Neural progenitor cell (in vitro differentiated cells): Measurements from ENCODE around the gene SNRNP35. TPM values are rescaled to one million over a fixed set of nuclear protein-coding genes. Genes with fewer than 3 reads are reported as not detected.
"Not testable (repeated sequence)": the region's sequence is repeated elsewhere in the genome, so short reads cannot be mapped to it uniquely, and the experiment has no call there.

Experiments used
- DNase-seq: peaks from one replicate; pipeline ENCODE4 v3.0.0-alpha.2; 2016; ENCODE audit warnings: low spot score
- H2AFZ ChIP-seq: fragments of 200-600 bp; sonication (generic); replicated peaks from 2 replicates; pipeline ENCODE4 v1.6.1; 2016; ENCODE audit warnings: antibody characterized with exemption
- H3F3A ChIP-seq: fragments of 200-600 bp; sonication (generic); 2 replicates; pipeline ENCODE4 v1.6.1; 2016; ENCODE audit warnings: antibody characterized with exemption, low read depth
- H3K27ac ChIP-seq: fragments of 200-600 bp; sonication (generic); 2 replicates; pipeline ENCODE4 v1.5.1; 2016; ENCODE audit warnings: mild to moderate bottlenecking
- H3K27me3 ChIP-seq: fragments of 200-600 bp; sonication (generic); 2 replicates; pipeline ENCODE4 v1.6.1; 2016; ENCODE audit warnings: mild to moderate bottlenecking, moderate library complexity
- H3K36me3 ChIP-seq: fragments of 200-600 bp; sonication (generic); 2 replicates; pipeline ENCODE4 v1.5.1; 2016
- H3K4me1 ChIP-seq: fragments of 200-600 bp; sonication (generic); 2 replicates; pipeline ENCODE4 v1.6.1; 2016; ENCODE audit warnings: mixed run types
- H3K4me2 ChIP-seq: fragments of 200-600 bp; sonication (generic); 2 replicates; pipeline ENCODE4 v1.6.1; 2016
- H3K4me3 ChIP-seq: fragments of 200-600 bp; sonication (generic); 2 replicates; pipeline ENCODE4 v1.5.1; 2016
- H3K79me2 ChIP-seq: fragments of 200-600 bp; sonication (generic); 2 replicates; pipeline ENCODE4 v1.6.1; 2016; ENCODE audit warnings: low read depth
- H3K9ac ChIP-seq: fragments of 200-600 bp; sonication (generic); 2 replicates; pipeline ENCODE4 v1.6.1; 2016
- H3K9me3 ChIP-seq: fragments of 200-600 bp; sonication (generic); 2 replicates; pipeline ENCODE4 v1.5.1; 2016; ENCODE audit warnings: low read depth
- H4K20me1 ChIP-seq: fragments of 200-600 bp; sonication (generic); 2 replicates; pipeline ENCODE4 v1.6.1; 2016; ENCODE audit warnings: low read depth
- H3K27ac Mint-ChIP-seq: 3 replicates; pipeline ENCODE4 v1.8.0; 2021; ENCODE audit warnings: mixed read lengths
- H3K27me3 Mint-ChIP-seq: 2 replicates; pipeline ENCODE4 v1.8.0; 2022; ENCODE audit warnings: low read depth, mild to moderate bottlenecking, inconsistent platforms, moderate library complexity, mixed read lengths; ENCODE audit not compliant: insufficient read depth
- H3K36me3 Mint-ChIP-seq: 3 replicates; pipeline ENCODE4 v1.8.0; 2021; ENCODE audit warnings: mixed read lengths
- H3K4me1 Mint-ChIP-seq: 3 replicates; pipeline ENCODE4 v1.8.0; 2021; ENCODE audit warnings: mixed read lengths
- H3K4me3 Mint-ChIP-seq: 3 replicates; pipeline ENCODE4 v1.8.0; 2021; ENCODE audit warnings: mild to moderate bottlenecking, moderate library complexity, mixed read lengths
- H3K9me3 Mint-ChIP-seq: 3 replicates; pipeline ENCODE4 v1.8.0; 2020; ENCODE audit warnings: mixed read lengths
- EZH2 ChIP-seq: fragments of 200-600 bp; sonication (generic); IDR thresholded peaks from 2 replicates; pipeline ENCODE4 v1.6.1; 2017; ENCODE audit warnings: antibody characterized with exemption, mild to moderate bottlenecking, moderate library complexity
- EZH2phosphoT487 ChIP-seq: fragments of 200-600 bp; sonication (generic); IDR thresholded peaks from 2 replicates; pipeline ENCODE4 v1.6.1; 2017; ENCODE audit warnings: antibody characterized with exemption
- total RNA-seq: library from RNA; depleted of rRNA; stranded (reverse); fragments of >200 nt; gene quantifications from 2 replicates; pipeline ENCODE4 v1.2.3, GENCODE V29; 2015; ENCODE audit warnings: low replicate concordance
- TF ChIP-seq, protein P1 (sequence below): fragments of 200-600 bp; sonication (generic); IDR thresholded peaks from 2 replicates; pipeline ENCODE4 v1.5.1; 2017; ENCODE audit warnings: antibody characterized with exemption, mild to moderate bottlenecking

The SNRNP35 gene
- total RNA-seq, 1 donor from 2014 or later = 12.6 TPM

GRCh38 chr12:123478069-123478468 lies 20.1 kb downstream of the SNRNP35 start:
- Histone ChIP-seq H3K9ac (no peak overlapping the region), H3K4me2 (no peak overlapping the region), H3K4me3 (no peak overlapping the region), H3K27ac (no peak overlapping the region), H3K9me3 (no peaks in the 10 kb centered on the region), H3F3A (no peaks in the 10 kb centered on the region), H2AFZ (no peak overlapping the region), H3K36me3 (no peaks in the 10 kb centered on the region), H3K4me1 (no peaks in the 10 kb centered on the region), H3K79me2 (no peaks in the 10 kb centered on the region), H3K27me3 (no peaks in the 10 kb centered on the region), H4K20me1 (no peaks in the 10 kb centered on the region)
- Mint-ChIP-seq H3K27ac (no peak overlapping the region), H3K36me3 (peaks cover 18% of the 10 kb centered on the region), H3K27me3 (peaks cover 2% of the 10 kb centered on the region), H3K4me1 (no peaks in the 10 kb centered on the region), H3K9me3 (no peaks in the 10 kb centered on the region), H3K4me3 (no peak overlapping the region)
- DNase-seq = no peak
- TF ChIP-seq EZH2phosphoT487 = no peak
- TF ChIP-seq, protein P1, sequence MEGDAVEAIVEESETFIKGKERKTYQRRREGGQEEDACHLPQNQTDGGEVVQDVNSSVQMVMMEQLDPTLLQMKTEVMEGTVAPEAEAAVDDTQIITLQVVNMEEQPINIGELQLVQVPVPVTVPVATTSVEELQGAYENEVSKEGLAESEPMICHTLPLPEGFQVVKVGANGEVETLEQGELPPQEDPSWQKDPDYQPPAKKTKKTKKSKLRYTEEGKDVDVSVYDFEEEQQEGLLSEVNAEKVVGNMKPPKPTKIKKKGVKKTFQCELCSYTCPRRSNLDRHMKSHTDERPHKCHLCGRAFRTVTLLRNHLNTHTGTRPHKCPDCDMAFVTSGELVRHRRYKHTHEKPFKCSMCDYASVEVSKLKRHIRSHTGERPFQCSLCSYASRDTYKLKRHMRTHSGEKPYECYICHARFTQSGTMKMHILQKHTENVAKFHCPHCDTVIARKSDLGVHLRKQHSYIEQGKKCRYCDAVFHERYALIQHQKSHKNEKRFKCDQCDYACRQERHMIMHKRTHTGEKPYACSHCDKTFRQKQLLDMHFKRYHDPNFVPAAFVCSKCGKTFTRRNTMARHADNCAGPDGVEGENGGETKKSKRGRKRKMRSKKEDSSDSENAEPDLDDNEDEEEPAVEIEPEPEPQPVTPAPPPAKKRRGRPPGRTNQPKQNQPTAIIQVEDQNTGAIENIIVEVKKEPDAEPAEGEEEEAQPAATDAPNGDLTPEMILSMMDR = no peak
- no peak for TF ChIP-seq EZH2

DNA sequence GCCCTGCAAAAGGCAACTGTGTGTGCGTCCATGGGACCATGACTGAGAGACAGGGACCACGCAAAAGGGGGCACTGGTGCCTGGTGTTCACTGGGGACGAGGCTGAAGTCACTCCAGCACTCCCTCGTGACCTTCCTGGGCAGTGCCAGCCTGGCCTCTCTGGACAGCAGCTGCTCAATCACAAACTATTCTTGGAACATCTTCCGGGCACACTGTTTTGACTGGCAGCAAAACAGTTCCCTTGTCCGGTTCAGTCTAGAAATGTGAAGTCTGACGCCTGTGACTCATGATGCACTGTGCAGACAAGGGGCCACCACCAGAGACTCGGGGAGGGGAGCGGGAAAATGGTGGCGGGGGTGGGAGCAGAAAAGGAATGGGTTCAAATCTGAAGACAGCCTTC lies 20.8 kb downstream of the SNRNP35 start:
- peaks cover 18% of the 10 kb centered on the region for H3K36me3 Mint-ChIP-seq
- Histone ChIP-seq H2AFZ (no peak overlapping the region), H3K27ac (no peak overlapping the region)

GRCh38 chr12:123479442-123480180 lies 21.7 kb downstream of the SNRNP35 start:
- TF ChIP-seq EZH2phosphoT487 = no peak
- no peak for TF ChIP-seq EZH2
- TF ChIP-seq, protein P1 = no peak
- no peak for DNase-seq
- Histone ChIP-seq H3K9me3 (no peaks in the 10 kb centered on the region), H3K4me2 (no peak overlapping the region), H4K20me1 (no peaks in the 10 kb centered on the region), H3K4me1 (no peaks in the 10 kb centered on the region), H3F3A (no peaks in the 10 kb centered on the region), H3K27me3 (no peaks in the 10 kb centered on the region), H3K4me3 (no peak overlapping the region), H2AFZ (no peak overlapping the region), H3K79me2 (no peaks in the 10 kb centered on the region), H3K36me3 (no peaks in the 10 kb centered on the region), H3K9ac (no peak overlapping the region), H3K27ac (no peak overlapping the region)
- H3K9me3 Mint-ChIP-seq = no peaks in the 10 kb centered on the region
- no peak overlapping the region for H3K27ac Mint-ChIP-seq
- H3K27me3 Mint-ChIP-seq = peaks cover 2% of the 10 kb centered on the region
- no peaks in the 10 kb centered on the region for H3K4me1 Mint-ChIP-seq
- H3K4me3 Mint-ChIP-seq = no peak overlapping the region
- peaks cover 23% of the 10 kb centered on the region for H3K36me3 Mint-ChIP-seq

More for the DNA sequence above, 20.8 kb downstream of the SNRNP35 start:
- Histone ChIP-seq H3K4me2 (no peak overlapping the region), H3K4me3 (no peak overlapping the region), H3F3A (no peaks in the 10 kb centered on the region), H4K20me1 (no peaks in the 10 kb centered on the region), H3K9ac (no peak overlapping the region), H3K27me3 (no peaks in the 10 kb centered on the region), H3K36me3 (no peaks in the 10 kb centered on the region), H3K4me1 (no peaks in the 10 kb centered on the region), H3K79me2 (no peaks in the 10 kb centered on the region), H3K9me3 (no peaks in the 10 kb centered on the region)
- Mint-ChIP-seq H3K4me3 (no peak overlapping the region), H3K27ac (no peak overlapping the region), H3K9me3 (no peaks in the 10 kb centered on the region), H3K27me3 (peaks cover 2% of the 10 kb centered on the region), H3K4me1 (no peaks in the 10 kb centered on the region)
- no peak for TF ChIP-seq EZH2
- no peak for TF ChIP-seq EZH2phosphoT487
- TF ChIP-seq, protein P1 = no peak
- DNase-seq = no peak

GRCh38 chr12:123481251-123481650 lies 23.3 kb downstream of the SNRNP35 start:
- DNase-seq, H3K79me2 ChIP-seq, H3K36me3 ChIP-seq, H3K4me3 Mint-ChIP-seq, H3K27me3 ChIP-seq, H3K27ac Mint-ChIP-seq, H3K9ac ChIP-seq, H3K9me3 ChIP-seq, H4K20me1 ChIP-seq, H3K4me2 ChIP-seq, H2AFZ ChIP-seq, H3K4me1 Mint-ChIP-seq, H3K4me1 ChIP-seq, H3K9me3 Mint-ChIP-seq, H3F3A ChIP-seq, H3K27ac ChIP-seq, H3K4me3 ChIP-seq, H3K27me3 Mint-ChIP-seq: not testable (repeated sequence)
- H3K36me3 Mint-ChIP-seq = peaks cover 16% of the 10 kb centered on the region
